HG03196 (cell line): ENCODE measurements around the gene OR51V1.

Source experiments
- ATAC-seq: cut with Tn5 transposase; IDR thresholded peaks from one replicate; pipeline ENCODE4 v1.9.1; 2021; ENCODE audit not compliant: unreplicated experiment

The OR51V1 gene

DNA sequence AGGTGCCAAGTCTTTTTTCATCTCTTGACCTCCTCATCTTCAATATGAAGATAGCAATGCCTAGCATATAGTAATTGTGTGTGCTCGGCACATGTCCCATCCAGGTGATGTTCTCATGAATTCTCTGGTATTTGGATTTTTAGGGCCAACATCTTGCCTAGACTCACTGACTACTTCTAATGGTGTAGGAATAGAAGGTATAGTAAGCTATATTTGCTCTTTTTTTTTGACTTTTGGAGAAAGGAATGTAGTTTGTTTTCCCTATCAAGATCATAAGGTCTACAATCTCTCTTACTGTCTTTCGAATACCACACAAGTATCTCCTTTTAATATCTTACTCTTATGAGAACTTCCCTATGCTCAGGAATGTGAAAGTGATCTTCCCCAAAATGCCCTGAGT is 30.6 kb upstream of the OR51V1 start:
- no peak for ATAC-seq

DNA sequence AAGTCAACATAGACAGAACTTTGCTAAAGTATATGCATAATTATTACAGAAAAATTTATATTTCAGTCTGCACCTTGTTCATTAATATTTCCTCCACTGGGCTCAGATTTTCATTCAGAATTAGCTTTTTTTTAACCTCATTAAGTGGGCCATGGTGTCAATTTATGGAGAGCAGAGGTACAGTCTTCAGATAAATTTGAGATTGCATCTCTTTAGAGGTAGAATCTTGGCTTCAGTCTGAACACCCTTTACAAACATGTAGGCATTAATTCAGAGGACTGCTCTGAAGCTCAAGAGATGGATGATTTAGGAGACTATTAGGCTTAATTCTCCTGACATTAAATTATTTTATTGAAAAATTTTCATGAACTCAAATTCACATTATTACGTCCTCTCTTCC is 29.8 kb upstream of the OR51V1 start:
- no peak for ATAC-seq

DNA sequence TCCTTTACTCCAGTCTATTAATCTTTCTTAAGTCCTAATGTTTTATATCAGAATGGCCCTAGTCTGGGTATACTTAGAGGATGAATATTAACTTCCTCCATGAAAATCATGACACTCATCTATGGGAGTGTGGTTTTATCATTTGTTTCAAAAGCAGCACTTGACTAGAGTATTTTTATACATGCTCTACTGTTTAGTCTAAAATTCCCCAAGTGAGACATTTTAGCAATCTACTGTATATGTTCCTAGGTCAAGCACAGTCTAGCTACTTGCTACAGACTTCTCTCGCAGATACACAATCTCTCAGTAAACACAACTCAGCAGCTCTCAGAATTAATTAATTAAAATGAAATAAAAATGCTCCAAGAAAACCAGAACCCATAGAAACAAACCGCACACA is 29.3 kb upstream of the OR51V1 start:
- ATAC-seq = no peak

DNA sequence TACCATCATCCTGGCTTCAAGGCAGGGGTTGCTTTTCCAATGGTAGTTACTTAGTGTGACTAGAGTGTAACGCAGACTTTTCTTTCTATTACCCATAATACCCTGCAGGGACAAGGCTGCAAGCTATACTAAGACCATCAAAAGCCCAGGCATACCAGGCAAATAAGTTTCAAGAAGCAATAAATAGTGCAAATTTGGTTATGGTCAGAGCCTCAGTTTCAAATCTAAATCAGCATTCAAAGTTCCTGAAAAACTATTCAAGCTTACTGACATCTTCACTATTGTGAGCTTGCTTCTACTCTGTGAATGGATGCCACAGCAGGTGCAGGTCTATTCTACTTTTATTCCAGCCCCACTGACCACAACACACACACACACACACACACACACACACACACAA is 28.9 kb upstream of the OR51V1 start:
- ATAC-seq = no peak

DNA sequence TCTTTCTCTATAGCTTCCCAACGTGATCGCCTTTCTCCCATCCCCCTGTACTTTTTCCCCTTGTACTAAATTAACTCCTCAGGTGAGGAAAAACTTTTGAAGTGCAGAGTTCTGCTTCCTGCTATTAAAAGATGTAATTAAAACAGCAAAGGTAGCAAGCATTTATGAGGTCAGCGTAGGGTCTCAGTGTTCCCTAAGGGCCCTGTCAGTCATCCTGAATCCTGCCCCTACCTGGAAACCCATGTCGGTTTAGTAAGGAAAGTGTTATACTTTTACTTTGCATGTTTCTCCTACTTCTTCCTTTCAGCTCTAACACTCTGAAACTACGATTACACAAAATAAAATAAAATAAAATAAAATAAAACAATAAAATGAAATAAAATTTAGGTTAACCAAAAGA is 27.6 kb upstream of the OR51V1 start:
- ATAC-seq = no peak

DNA sequence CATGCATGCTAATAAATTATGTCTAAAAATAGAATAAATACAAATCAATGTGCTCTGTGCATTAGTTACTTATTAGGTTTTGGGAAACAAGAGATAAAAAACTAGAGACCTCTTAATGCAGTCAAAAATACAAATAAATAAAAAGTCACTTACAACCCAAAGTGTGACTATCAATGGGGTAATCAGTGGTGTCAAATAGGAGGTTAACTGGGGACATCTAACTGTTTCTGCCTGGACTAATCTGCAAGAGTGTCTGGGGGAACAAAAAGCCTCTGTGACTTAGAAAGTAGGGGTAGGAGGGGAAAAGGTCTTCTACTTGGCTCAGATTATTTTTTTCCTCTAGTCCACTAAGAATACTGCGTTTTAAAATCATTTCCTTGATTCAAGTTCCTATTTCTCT is 27.2 kb upstream of the OR51V1 start:
- no peak for ATAC-seq

DNA sequence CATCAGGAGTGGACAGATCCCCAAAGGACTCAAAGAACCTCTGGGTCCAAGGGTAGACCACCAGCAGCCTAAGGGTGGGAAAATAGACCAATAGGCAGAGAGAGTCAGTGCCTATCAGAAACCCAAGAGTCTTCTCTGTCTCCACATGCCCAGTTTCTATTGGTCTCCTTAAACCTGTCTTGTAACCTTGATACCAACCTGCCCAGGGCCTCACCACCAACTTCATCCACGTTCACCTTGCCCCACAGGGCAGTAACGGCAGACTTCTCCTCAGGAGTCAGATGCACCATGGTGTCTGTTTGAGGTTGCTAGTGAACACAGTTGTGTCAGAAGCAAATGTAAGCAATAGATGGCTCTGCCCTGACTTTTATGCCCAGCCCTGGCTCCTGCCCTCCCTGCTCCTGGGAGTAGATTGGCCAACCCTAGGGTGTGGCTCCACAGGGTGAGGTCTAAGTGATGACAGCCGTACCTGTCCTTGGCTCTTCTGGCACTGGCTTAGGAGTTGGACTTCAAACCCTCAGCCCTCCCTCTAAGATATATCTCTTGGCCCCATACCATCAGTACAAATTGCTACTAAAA is 26.3 kb upstream of the OR51V1 start, which contains the start of gene HBB:
HBB (minus strand) TSS at position 340 of the 579 bp plus-strand sequence; CDS start at position 290, 50 bp downstream.
- ATAC-seq = no peak

DNA sequence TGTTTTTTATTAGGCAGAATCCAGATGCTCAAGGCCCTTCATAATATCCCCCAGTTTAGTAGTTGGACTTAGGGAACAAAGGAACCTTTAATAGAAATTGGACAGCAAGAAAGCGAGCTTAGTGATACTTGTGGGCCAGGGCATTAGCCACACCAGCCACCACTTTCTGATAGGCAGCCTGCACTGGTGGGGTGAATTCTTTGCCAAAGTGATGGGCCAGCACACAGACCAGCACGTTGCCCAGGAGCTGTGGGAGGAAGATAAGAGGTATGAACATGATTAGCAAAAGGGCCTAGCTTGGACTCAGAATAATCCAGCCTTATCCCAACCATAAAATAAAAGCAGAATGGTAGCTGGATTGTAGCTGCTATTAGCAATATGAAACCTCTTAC is 25.0 kb upstream of the OR51V1 start:
- no peak for ATAC-seq

DNA sequence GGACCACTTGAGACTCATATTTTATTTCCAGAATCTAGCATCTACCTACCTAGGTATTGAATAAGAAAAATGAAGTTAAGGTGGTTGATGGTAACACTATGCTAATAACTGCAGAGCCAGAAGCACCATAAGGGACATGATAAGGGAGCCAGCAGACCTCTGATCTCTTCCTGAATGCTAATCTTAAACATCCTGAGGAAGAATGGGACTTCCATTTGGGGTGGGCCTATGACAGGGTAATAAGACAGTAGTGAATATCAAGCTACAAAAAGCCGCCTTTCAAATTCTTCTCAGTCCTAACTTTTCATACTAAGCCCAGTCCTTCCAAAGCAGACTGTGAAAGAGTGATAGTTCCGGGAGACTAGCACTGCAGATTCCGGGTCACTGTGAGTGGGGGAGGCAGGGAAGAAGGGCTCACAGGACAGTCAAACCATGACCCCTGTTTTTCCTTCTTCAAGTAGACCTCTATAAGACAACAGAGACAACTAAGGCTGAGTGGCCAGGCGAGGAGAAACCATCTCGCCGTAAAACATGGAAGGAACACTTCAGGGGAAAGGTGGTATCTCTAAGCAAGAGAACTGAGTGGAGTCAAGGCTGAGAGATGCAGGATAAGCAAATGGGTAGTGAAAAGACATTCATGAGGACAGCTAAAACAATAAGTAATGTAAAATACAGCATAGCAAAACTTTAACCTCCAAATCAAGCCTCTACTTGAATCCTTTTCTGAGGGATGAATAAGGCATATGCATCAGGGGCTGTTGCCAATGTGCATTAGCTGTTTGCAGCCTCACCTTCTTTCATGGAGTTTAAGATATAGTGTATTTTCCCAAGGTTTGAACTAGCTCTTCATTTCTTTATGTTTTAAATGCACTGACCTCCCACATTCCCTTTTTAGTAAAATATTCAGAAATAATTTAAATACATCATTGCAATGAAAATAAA is 24.3 kb upstream of the OR51V1 start:
- ATAC-seq = no peak

DNA sequence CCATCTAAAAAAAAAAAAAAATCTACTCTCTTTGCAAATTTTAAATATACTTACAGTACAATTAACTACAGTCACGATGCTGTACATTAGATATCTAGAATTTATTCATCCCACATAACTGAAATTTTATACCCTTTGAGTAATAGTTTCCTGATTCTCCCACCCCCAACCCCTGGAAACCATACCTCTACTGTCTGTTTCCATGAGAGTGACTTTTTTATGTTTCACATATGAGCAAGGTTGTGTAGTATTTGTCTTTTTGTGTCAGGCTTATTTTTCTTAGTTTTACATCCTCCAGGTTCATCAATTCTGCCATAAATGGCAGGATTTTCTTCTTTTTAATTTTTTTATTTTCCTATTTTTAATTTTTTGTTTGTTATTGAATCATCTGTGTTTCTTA is 23.2 kb upstream of the OR51V1 start:
- ATAC-seq = no peak

DNA sequence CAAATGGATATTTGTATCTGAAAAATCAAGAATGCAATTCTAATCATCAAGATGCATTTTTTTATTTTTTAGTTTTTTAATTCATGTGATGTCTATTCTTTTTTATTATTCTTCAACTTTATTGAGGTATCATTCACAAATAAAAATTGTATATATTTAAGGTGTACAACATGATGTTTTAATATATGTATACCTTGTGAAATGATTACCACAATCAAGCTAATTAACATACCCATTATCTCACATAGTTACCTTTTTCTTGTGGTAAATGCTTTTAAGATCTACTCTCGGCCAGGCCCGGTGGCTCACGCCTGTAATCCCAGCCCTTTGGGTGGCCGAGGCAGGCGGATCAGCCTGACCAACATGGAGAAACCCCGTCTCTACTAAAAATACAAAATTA is 22.7 kb upstream of the OR51V1 start:
- ATAC-seq = no peak

DNA sequence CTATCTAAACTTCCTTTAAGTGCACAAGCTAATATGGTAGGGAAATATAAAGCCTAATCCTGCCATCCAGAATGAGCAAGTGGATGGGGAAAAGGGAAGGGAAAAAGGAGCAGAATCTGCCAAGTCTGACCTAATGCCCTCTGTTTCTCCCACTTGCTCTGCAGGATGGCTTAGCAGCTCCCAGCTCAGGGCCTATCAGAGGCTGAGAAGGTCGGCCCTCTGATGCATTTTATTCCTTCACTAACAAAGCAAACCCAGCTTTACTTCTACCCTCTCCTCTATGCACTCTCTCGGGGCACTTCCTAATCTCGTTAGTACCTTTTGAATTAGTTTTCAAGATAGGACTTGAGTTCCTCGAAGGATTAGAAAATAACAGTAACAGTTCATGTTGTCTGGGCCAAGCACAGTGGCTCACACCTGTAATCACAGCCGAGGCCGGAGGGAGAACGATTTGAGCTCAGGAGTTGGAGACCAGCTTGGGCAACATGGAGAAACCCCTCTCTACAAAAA is 9.9 kb upstream of the OR51V1 start:
- no peak for ATAC-seq

DNA sequence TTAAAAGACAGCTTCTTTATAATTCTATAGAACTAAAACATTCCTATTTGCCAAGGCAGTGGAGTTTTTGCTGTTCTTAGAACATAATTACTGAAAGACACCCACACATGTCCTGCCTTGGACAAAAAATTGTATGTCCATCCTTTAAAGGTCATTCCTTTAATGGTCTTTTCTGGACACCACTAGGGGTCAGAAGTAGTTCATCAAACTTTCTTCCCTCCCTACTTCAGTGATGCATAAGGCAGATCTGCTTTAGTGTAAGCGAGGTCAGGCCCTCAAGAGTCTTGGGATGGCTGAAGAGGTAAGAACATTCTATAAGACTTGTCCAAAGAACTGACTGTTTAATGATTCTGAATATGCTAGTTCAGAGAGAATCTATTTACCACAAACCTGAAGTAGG is 4.3 kb upstream of the OR51V1 start:
- no peak for ATAC-seq

DNA sequence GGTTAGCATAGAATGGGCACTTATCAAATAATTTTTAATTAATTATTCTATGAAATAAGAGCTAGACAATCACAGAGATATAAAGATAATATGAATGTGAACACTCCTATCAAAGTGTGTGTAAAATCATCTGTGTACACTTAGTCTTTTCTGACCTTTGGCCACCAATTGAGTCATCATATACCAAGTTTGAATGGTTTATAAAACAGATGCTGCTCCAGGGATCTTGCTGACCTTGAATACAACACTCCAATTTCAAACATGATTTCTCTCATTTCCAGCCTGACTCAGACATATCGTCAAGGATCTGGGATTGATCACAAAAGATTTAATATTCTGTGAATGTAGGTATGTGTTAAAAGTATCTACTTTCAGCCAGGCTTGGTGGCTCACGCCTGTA is 2.9 kb upstream of the OR51V1 start:
- no peak for ATAC-seq

DNA sequence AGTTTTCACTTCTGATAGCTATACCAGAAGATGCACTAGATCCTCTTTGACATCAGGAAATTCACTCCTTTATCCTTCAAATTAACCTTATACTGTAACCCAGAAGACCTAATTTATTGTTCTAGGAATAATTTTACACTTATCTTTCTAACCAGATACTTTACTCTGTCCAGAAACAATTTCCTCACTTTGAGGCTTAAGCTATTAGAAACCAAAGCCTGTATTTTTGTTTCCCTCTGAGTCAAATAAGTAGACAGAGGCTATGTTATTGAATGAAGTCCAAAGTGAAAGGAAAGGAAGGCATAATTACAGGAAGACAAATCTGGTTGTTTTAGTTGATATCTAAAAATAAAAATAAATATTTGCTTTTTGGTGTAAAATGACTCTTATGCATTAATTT is 2.2 kb downstream of the OR51V1 start:
- no peak for ATAC-seq

DNA sequence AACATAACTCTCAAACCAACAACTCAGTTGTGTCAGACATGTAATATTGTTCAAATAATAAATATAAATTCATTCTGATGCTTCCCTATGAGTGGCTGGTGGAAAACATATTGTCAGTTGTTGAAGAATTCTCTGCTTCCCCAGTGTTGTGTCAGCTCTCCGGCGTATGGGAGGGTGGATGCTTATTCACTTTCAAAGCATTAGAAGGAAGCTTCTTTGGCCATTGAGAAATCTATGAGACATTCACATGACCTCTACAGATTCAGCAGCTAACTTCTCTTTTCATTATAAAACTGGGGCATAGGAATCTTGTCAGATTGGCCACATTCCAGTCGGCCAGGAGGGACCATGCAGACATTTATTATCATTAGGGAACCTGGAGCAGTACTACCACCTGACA is 2.9 kb downstream of the OR51V1 start:
- ATAC-seq = no peak

DNA sequence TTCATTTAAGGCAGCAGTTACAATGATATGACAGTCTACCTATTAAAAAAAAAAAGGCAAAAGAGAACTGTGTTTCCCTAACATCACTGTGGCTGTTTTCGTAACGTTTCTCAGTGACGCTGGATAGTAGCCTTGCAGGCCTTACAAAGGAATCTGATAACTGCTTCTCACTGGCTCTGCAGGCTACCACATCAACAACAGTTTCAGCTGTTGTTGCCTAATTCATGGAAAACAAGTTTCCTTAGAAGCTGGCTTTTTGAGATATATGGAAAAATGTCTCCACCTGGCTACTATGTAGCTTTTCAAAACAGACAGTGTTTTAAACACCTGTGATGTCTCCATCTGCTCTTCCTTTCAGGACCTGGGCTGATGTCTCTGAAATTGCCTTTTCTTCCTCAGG is 3.8 kb downstream of the OR51V1 start:
- ATAC-seq = no peak

DNA sequence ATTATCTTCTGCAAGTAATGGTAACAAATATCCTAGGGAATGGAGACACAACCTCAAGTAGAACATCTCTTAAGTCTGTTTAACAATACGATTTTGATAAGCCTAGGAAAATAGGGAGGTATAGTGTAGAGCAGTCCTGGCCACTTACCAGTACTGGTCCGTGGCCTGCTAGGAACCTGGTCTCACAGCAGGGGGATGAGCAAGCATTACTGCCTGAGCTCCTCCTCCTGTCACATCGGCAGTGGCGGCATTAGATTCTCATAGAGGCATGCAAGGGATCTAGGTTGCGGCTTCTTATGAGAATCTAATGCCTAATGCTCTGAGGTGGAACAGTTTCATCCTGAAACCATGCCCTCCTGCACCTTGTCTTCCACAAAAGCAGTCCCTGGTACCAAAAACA is 4.4 kb downstream of the OR51V1 start:
- no peak for ATAC-seq

DNA sequence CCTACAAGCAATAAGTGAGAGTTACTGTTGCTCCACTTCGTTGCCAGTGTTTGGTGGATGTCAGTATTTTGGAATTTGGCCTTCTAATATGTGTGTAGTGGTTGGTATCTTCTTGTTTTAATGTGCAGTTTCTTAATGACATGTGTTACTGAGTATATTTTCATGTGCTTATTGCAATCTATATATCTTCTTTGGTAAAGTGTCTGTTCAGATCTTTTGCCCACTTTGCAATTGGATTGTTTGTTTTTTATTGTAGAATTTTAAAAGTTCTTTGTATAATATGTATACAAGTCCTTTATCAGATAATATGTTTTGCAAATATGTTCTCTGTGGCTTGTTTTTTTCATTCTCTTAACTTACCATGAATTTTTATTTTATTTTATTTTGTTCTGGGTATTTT is 7.7 kb downstream of the OR51V1 start:
- no peak for ATAC-seq

DNA sequence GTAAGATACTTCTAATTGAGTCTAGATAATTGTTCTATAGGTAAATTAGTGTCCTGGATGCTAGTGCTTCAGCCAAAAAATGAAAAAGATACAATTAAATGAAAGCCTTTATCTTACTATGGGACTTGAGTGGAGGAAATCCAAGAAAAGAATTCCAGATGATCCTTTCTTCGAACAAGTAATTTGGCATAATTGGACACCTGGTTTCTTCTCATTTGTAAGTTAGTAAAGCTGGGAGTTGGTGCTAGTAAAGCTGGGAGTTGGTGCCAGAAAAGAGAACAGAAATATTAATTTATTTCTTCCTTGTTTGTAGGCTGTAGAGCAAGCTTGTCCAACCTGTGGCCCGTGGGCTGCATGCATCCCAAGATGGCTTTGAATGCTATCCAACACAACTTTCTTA is 12.3 kb downstream of the OR51V1 start:
- no peak for ATAC-seq

DNA sequence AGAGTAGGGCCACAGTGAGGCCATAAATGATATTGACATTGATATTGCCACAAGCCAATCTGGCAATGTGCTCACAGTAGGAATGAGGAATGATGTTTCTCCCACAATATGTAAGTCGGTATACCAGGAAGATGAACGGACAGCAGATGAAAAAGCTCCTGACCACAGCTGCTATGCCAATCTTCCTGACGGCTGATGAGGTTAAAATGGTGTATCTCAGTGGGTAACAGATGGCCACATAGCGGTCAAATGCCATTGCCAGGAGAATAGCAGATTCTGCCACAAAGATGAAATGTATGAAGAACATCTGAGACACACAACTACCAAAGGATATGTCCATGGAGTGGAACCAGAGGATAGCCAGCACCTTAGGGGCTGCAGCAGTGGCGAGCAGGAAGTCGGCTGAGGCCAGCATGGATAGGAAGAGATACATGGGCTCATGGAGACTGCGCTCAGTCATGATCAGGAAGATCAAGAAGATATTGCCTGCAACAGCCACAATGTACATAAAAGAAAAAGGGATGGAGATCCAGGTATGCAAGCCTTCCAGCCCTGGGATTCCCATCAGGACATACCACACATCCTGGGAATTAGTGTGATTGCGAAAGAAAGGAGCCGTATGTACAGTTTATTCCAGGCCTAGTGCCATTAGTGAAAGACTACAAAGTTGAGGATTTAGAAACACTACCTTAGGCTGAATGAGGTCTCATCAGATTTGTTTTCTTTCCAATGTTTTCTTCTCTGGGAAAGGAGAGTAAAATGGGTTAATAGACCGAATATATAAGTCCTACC is 22.2 kb downstream of the OR51V1 start:
- ATAC-seq = no peak

DNA sequence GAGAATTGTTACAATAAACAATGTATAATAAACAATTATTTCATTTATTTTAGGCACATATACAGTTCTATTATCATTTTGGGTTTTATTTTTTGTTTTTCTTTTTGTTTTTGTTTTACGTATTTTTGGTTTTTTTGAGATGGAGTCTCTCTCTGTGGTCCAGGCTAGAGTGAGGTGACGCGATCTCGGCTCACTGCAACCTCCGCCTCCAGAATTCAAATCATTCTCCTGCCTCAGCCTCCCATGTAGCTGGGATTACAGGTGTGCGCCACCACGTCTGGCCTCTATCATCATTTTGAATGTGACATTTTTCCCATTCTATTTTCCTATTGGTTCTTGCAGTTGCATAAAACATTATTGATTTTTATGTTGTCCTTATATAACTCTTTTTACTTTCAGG is 25.5 kb downstream of the OR51V1 start:
- ATAC-seq = no peak
